ENCODE results near the gene GP9. TPM values are rescaled to one million over a fixed set of nuclear protein-coding genes. Genes with fewer than 3 reads are reported as not detected.

GP9 gene
- total and polyA plus RNA-seq, 9 of the 15 experiments (the other 6 are each of a cell fraction or from before 2014, with no cell fraction given), result not detected

- BruUV-seq (replicated peaks), result no TSS peak
- POLR2A ChIA-PET, result interaction anchor here (0.8 kb wide), 1 partner anchor 40 kb away, joined by 3 read pairs; no protein-coding TSS in a partner anchor
- Histone ChIP-seq H3K4me2 (ENCODE audit: insufficient read depth, low read length) (no peak overlapping the region), H3K4me3 (no peak overlapping the region), H3K9me3 (replicated peaks; ENCODE audit: control insufficient read depth, insufficient read depth, low read depth, low read length) (no peaks in the 10 kb centered on the region), H3K79me2 (ENCODE audit: control insufficient read depth, insufficient read depth, low read length) (no peaks in the 10 kb centered on the region), H2AFZ (ENCODE audit: low read depth, low read length) (no peak overlapping the region), H3K9ac (ENCODE audit: insufficient read depth in 1 of 2, low read depth in 2 of 2, low read length in 2 of 2) (no peak overlapping the region), H4K20me1 (replicated peaks; ENCODE audit: control insufficient read depth, insufficient read depth, low read length) (no peaks in the 10 kb centered on the region), H3K9me1 (ENCODE audit: control insufficient read depth, insufficient read depth, low read length) (no peaks in the 10 kb centered on the region), H3K36me3 (ENCODE audit: control insufficient read depth, insufficient read depth, low read length) (no peaks in the 10 kb centered on the region), H3K27me3 (ENCODE audit: control insufficient read depth in 2 of 2, insufficient read depth in 2 of 2, low read length in 2 of 2) (no peaks in the 10 kb centered on the region), H3K4me1 (replicated peaks in 1 of 2; ENCODE audit: control insufficient read depth in 2 of 2, insufficient read depth in 2 of 2, low read length in 2 of 2) (peaks cover 33 to 48% of the 10 kb centered on the region in 2 experiments; a peak in 4 of 5 replicates), H3K27ac (ENCODE audit: extremely low read depth, low read depth, low read length) (no peak overlapping the region)
- 70% methylated on average over 4 of the region's 4 CpGs for WGBS (ENCODE audit: insufficient coverage, low coverage, missing lambda C conversion rate)
- ATAC-seq (no peak), DNase-seq (ENCODE audit: extremely low read depth in 1 of 4, low spot score in 3 of 4) (no peak), FAIRE-seq (no peak)
- CTCF ChIA-PET (ENCODE audit: low intra/inter-chr PET ratio), result no interaction called here
- in situ Hi-C loops (cut with MboI) (no loop called here), intact Hi-C loops (cut with micrococcal nuclease) (no loop called here)
- TF ChIP-seq BCOR (IDR thresholded peaks at IDR 0.05), result peak; percentile 83
- TF ChIP-seq KDM1A (IDR thresholded peaks at IDR 0.05), result peak; percentile 53 to 74; a peak in 3 of 4 replicates
- TF ChIP-seq PCBP1 (IDR thresholded peaks at IDR 0.05; ENCODE audit: low read depth, low read length, poor library complexity, severe bottlenecking), result no peak
- 0 out of 4 replicates have a peak, but pooled peaks of 1 of the 2 experiments have one; percentile 9 for TF ChIP-seq HDAC1 (IDR thresholded peaks at IDR 0.05)
- 0 out of 2 replicates have a peak, but pooled peaks have one; percentile 14 for TF ChIP-seq ADNP (tag; IDR thresholded peaks at IDR 0.05)
- no peak for TF ChIP-seq YBX1 (IDR thresholded peaks at IDR 0.05)
- no peak for TF ChIP-seq ZNF175 (CRISPR knock-in tag; IDR thresholded peaks at IDR 0.05; ENCODE audit: low read depth)
- TF ChIP-seq RBM25 (IDR thresholded peaks at IDR 0.05; ENCODE audit: low read depth, low read length, severe bottlenecking), result peak; percentile 78
- TF ChIP-seq NONO (IDR thresholded peaks at IDR 0.05; ENCODE audit: low read depth in 2 of 2, low read length in 1 of 2), result no peak
- TF ChIP-seq SMARCA5 (IDR thresholded peaks at IDR 0.05), result peak; percentile 69
Observed at GRCh38 chr3:129057249-129057648, 3.3 kb upstream of the GP9 start.
